CD4-positive, alpha-beta T cell treated with Interferon alpha-2 for 1 hour (primary cell): Measurements from ENCODE around the gene ZNF311.
"Not testable (repeated sequence)": the region's sequence is repeated elsewhere in the genome, so short reads cannot be mapped to it uniquely, and the experiment has no call there.

Source experiments
- DNase-seq, 2 donors: peaks; one replicate each; pipeline ENCODE4 v3.0.0-alpha.2; 2020 to 2022

ZNF311 gene

DNA sequence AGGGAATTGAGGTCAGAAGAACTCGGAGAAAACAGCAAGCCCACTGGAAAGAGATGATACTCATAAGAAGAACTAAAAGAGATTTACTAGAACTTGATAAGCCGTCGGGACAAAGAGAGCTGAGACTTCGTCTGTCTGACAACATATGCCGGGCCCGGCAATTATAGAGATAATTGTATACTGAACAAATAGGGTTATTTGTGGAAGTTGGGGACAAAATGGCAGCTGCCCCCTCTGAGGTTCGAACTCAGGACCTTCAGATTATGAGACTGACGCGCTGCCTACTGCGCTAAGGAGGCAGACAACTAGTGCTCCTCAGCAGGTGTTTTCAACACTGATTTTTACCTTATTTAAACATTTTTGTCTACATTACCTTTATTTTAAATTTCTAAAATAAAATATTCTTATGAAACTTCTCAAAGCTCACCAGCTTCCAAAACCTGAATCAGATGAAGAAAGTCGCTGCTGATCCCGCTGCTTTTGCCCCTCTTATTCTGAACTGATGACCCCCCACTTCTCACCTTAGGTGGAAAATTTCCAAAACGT, 52.0 kb downstream of the ZNF311 start:
- peak; percentile 51 to 76 for DNase-seq

DNA sequence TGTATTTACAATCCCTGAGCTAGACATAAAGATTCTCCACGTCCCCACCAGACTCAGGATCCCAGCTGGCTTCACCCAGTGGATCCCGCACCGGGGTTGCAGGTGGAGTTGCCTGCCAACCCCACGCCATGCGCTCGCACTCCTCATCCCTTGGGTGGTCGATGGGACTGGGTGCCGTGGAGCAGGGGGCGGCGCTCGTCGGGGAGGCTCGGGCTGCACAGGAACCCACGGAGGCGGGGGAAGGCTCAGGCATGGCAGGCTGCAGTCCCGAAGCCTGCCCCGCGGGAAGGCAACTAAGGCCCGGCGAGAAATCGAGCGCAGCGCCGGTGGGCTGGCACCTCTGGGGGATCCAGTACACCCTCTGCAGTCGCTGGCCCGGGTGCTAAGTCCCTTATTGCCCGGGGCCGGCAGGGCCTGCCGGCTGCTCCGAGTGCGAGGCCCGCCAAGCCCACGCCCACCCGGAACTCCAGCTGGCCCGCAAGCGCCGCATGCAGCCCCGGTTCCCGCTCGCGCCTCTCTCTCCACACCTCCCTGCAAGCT, 55.4 kb downstream of the ZNF311 start:
- DNase-seq, result not testable (repeated sequence)

- no peak for DNase-seq
Measured at GRCh38 chr6:28948782-28949486, 56.2 kb downstream of the ZNF311 start.

DNA sequence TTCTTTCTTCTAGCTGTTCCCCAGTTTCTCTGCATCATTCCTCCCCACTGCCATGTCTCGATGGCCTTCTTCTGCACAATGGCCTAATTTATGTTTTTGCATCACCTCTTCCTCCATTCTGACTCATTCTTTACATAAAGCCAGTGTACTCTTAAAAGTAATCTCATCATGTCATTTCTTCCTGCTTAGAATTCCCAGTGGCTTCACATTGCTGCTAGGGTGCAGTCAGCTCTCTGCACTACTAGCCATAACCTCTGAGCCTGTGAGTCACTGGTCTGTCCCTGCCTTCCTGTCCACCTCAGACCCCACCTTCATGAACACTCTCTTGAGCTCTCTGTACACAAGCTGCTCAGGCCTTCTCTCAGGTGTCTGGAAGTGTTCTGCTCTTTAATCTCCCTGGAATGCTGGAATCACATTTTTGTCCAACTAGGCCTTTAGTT, 57.3 kb downstream of the ZNF311 start:
- no peak for DNase-seq

DNA sequence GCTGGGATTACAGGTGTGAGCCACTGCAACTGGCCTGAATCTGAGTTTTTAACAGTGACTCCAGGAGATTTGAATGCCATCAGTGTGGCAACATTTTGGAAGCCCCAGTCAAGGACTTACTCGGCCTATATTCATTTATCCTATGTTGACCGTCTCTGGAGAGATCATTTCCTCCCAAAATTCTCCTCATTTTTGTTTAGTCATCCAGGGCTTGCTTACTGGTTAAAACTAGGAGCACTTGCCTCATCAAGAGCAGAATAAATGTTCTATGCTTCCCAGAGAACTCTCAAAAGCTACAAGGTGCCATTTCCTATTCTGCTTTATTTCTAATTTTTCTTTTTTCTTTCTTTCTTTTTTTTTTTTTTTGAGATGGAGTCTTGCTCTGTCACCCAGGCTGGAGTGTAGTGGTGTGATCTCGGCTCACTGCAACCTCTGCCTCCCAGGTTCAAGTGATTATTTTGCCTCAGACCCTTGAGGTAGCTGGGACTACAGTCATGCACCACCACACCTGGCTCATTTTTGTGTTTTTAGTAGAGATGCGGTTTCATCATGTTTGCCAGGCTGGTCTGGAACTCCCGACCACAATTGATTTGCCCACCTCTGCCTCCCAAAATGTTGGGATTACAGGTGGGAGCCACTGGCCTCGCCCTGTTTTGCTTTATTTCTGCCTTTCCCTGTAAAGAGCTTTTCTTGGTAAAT, 57.9 kb downstream of the ZNF311 start:
- DNase-seq, result no peak

DNA sequence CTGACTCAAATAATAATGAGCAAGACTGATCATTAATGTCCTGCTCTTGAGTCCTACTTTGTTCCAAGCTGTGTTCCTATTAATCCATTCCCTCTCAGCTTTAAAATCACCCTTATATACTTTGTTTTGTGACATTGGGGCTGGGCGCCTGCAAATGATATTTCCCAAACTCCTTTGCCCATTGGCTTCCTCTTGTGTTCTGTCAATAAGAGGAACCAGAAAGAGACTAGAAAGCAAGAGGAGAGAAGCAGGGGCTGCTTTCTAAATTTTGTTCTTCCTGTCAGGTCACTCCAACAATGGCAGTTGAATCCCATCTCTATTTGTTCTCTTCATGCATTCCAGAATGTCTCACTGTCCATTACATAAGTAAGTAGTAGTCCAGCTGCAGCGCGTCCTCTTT, 59.8 kb downstream of the ZNF311 start:
- no peak for DNase-seq
